ENCODE results near the gene USE1. TPM values are rescaled to one million over a fixed set of nuclear protein-coding genes. Genes with fewer than 3 reads are reported as not detected.

The USE1 gene
- polyA plus RNA-seq, 10 donors = 22.4 to 31.5 (median 25.9) TPM

DNA sequence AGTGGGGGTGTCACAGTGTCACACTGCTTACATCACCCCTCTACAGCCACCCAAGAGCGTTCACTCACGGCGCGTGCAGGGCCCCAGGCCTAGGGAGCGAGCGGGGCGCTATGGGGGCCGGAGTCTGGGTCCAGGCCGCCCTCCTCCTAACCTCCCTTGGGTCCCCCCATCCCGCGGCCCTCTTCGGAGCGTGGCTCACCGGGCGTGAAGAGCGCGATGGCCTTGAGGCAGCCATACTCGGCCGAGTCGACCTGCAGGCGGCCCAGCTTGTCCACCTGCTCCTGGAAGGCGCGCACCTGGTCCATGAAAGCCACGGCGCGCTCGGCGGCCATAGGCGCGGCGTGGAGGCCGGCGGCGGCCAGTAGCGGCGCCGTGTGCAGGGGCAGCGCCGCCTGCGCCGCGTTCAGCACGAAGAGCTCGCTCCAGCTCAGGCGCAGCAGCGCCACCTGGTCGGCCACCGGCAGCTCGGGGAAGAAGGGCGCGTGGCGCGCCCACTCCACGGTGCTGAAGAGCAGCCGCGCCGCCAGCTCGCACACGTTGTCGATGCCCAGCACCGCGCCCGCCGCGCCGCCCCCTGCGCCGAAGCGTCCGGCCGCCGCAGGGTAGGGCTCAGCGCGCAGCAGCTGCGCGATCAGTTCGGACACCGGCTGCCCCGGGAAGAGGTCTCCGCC, 20.3 kb downstream of the USE1 start:
- DNase-seq = peak; percentile 56 to 91 (median 84)

- DNase-seq = peak in 1 of 3 donors; percentile 51
These were observed 21.0 kb downstream of the USE1 start for GRCh38 chr19:17235971-17236777.

DNA sequence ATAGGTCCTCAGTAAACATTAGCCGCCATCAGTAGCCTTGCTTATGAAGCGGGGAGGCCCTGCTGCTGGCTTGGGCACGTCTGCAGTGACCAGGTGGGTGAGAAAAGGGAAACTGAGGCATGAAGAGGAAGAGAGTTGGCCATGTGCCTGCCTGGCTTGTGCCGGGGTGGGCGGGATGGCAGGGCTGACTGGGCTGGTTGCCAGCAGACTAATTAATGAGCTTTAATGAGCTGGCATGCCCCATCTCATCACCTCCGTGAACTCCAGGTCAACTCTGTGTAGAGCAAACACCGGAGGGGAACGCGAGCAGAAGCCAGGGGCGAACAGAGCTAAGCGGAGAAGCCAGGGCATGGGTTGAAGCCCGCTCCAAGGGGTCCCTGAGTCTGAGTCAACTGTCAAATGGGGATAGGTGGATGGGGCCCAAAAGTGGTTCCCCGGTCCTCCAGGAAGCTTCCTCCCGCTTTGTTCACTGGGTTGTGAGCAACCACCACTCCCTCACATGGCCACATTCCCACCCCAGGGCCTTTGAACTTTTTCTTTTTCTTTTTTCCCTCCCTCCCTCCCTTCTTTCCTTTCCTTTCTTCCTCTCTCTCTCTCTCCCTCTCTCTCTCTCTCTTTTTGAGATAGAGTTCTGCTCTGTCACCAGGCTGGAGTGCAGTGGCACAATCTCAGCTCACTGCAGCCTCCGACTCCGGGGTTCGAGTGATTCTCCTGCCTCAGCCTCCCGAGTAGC, 21.8 kb downstream of the USE1 start:
- DNase-seq = no peak

- no peak for DNase-seq
These were observed 22.9 kb downstream of the USE1 start for GRCh38 chr19:17237747-17238706.

DNA sequence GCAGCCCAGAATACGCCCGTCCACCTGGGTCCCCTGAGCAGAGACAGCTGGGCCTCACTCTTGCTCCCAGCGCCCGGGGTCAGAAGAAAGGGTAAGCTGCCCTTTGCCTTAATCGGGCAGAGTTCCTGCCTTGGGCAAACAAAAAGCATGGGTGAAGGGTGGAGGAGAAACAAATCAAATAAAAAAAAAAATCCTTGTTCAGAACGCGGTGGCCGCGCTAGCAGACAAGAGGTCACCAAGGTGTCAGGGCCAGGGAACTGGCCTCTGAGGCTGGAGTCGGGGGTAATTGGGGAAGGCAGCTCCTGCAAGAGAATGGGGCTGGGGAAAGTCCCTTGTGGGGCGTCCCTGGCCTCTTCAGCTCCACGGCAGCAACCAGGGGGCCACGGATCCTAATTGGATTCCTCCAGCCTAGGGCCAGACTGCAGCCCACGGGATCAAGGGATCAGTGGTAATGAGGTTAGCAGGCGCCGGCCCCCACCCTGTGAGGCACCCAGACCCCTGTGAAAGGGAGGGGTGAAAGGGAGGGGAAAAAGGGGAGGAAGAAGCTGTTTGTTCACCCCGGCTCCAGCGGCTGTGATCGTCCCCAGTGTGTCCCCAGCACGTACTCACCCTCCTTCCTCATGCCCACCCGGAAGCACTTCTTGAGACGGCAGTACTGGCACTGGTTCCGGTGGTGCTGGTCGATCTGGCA, 25.1 kb downstream of the USE1 start:
- no peak for DNase-seq

- no peak for DNase-seq
These were observed 25.8 kb downstream of the USE1 start for GRCh38 chr19:17240826-17241399.

DNA sequence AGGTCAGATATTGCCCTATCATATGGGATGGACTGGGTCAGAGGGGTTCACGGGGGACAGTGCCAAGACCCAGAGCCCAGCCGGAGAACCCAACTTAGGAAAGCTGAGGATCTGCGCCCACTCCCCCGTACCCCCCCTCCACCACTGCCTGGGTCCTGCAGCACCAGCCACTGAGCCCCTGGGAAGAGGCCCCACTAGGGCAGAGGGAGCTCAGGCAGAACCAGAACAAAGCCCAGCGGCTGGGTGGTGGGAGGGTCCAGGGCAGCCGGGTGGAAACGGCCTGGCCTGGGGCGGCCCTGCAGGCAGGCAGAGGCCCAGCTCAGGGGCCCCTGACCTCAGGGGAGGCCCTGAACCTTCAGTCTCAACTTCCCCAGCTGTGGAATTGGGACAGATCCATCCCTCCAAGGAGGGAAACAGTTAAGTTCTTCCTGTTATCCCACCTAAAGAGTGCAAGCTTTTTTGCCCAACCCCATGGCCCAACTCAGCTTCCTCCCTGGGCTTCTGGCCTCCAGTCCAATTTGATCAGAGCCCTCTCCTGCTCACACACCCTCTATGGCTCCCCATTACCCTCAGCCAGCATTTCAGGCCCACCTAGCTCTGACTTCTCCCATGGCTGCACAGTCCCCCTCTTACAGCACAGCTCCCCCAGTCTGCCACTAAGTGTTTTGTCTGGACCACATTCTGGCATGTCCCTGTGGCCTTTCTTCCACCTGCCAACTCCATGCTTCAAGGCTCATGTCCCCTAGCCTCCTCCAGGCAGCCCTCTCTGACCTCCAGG, 27.5 kb downstream of the USE1 start:
- DNase-seq = no peak

DNA sequence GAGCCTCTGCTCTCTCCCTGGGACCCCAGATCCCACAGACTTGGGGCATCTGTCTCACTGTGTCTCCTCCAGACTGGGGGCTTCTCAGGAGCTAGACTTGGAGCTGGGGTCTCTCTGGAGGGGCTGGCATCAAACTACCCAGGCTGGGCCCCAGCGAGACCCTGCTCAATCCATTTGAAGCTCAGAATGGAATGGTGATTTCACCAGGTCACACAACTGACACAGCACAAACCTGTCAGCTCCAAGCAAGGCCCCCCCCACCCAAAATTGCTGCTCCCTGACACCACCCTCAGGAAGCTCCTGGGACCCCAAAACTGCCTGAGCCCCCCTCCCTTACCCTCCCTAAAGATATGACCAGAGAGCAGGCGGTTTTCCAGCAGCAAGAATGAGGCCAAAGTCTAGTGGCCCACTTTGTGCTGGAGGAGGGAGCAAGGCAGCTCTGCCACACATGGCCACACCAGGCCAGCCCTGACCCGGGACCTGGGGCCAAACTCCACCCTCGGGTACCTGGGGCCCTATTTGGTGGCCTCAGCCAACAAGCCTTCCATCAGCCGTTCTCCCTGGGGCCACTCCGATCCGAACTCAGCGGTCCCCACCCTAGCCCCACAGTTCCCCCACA, 28.2 kb downstream of the USE1 start:
- DNase-seq = no peak

GRCh38 chr19:17243830-17244617, 28.9 kb downstream of the USE1 start:
- DNase-seq = peak in 2 of 3 donors; percentile 35 to 64

DNA sequence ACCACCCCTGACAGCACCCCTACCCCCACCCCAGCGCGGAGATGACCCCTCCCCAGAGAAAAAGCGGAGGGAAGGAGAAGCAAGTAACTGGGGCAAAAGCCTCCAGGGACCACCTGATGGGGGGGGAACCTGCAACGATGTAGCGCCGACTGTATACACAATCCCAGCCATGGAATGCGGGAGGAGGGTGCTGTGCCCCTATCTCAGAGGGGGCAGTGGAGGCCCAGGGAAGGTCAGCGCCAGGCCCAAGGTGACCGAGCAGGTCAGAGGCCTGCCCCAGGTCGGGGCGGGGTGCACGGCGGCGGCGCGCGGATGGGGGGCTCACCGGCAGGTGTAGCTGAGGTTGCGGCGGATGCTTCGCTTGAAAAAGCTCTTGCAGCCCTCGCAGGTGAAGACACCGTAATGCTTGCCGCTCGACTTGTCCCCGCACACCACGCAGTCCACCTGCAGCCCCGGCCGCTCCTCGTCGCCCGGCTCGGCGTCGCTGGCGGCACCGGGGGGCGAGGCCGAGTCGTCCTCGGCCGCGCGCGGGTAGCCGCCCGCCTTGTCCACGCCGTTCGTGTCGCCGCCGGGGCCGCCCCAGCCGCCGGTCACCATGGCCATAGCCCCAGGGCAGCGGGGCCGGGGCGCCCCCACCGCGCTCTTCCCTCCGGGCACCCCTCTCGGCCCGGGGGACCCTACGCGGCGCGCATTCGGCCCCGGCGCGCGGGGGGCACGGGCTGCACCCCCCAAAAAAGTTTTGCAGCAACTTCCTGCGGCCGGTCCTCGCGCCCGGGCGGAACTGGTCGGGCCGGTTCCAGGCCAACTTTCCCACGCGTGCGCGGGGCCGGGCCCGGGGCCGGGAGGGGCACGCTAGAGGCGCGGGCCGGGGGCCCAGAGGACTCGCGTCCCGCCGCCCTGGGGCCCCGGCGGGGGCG, 29.7 kb downstream of the USE1 start:
- peak in 2 of 3 donors; percentile 29 to 58 for DNase-seq

- no peak for DNase-seq
These were observed 30.4 kb downstream of the USE1 start, which contains the start of gene NR2F6 for GRCh38 chr19:17245535-17245984. Gene NR2F6 (minus strand): TSS chr19:17245919. CDS start chr19:17245220, 699 bp downstream.

DNA sequence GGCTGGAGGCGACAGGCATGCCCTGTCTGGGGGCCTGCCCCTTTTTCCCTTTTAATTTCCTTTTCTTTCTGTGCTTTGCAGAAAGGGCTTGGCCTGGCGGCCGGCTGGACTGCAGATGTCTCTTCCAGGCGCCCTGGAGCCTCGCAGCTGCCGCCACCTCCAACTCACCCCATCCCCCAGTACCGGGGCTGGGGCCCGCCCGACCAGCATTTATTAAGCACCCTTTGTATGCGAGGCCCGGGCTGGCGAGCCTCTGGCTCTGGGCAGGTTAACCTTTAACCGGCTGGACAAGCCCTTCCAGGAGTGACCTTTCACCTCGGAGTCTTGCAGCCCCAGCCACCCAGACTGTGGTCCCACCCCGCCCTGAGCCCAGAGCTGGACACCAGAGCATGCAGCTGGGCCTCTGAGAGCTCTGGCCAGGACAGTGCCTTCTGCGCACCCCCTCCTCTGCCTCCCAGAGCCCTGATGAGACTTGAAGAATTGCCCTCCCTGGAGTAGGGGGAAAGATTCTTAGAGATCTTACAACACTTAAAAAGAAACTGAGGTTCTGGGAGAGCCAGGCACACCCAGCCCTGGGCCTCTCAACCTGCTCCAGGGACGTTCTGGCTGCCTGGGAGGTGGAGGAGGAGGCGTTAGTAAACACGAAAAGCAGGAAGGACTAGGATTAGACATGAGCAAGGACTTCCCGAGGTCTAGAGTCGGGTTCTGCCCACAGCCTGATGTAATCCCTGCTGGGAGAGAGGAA, 31.7 kb downstream of the USE1 start:
- peak; percentile 28 to 93 (median 50) for DNase-seq

DNA sequence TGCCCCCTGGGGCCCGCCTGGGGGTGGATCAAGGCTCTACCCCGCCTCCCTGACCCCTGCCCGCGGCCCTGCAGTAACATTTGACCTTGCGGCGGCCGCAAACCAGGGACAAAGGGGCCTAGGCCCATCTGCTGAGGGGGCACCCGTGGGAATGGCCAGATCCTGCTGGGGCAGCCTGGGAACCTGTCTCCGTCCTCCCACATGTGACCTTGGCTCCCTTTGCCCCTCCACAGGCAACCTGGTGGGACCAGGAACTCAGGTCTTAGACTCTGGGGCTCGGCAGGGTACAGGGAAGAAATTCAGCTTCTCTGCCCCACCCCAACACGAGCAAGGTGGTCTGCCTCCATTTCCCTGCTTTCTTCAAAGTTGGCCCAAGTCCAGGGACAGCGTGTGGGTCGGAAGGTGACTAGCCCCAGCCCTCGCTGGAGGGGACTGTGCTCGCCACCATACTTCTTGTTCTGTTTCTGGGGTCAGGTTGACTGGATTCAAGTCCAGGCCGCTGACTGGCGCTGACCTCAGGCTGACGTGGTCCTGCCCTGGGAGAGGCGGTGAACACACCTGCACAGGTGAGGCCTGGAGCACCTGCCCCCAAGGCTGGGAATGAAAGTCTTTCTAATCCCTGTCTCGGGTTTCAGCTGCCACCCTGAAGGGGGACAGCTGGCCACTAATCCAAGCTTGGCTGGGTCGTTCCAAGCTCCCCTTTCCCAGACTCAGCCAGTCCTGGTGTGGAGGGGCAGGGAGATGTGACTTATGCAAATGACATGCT, 33.0 kb downstream of the USE1 start:
- no peak for DNase-seq

GRCh38 chr19:17249887-17250548, 34.9 kb downstream of the USE1 start:
- no peak for DNase-seq

GRCh38 chr19:17254636-17255035, 39.5 kb downstream of the USE1 start:
- no peak for DNase-seq

All from muscle of back (tissue), 11 donors.